ENCODE results near the gene PRPF19. TPM values are rescaled to one million over a fixed set of nuclear protein-coding genes. Genes with fewer than 3 reads are reported as not detected.

The PRPF19 gene
- total and polyA plus RNA-seq, 10 of the 15 experiments (the other 5 are each of a cell fraction or from before 2014, with no cell fraction given): 8.7 to 170 (median 61.3) TPM

- no peak for TF ChIP-seq CTCF (IDR thresholded peaks at IDR 0.05 in 2 of 3, conservative IDR thresholded peaks at IDR 0.05 in 1 of 3; ENCODE audit: control insufficient read depth in 2 of 3, extremely low read depth in 1 of 3, insufficient read depth in 1 of 3, low read depth in 3 of 3, low read length in 3 of 3)
Observed at GRCh38 chr11:60942219-60942618, 35.8 kb upstream of the PRPF19 start (continued).

GRCh38 chr11:60941371-60942119, 35.2 kb upstream of the PRPF19 start:
- Histone ChIP-seq H3K9ac (ENCODE audit: control insufficient read depth, insufficient read depth, low read length) (no peak overlapping the region), H4K20me1 (ENCODE audit: control insufficient read depth, insufficient read depth) (no peaks in the 10 kb centered on the region; the same call in 1 of the 2 replicates), H3K4me1 (ENCODE audit: control insufficient read depth, insufficient read depth, low read length) (peaks cover 20% of the 10 kb centered on the region), H3K9me3 (replicated peaks; ENCODE audit: control insufficient read depth, insufficient read depth, low read length) (no peaks in the 10 kb centered on the region), H3K36me3 (ENCODE audit: control insufficient read depth in 2 of 2, insufficient read depth in 2 of 2, low read length in 1 of 2) (peaks cover 29 to 35% of the 10 kb centered on the region in 2 experiments), H3K27ac (ENCODE audit: control insufficient read depth, insufficient read depth) (no peak overlapping the region), H3K4me3 (no peak overlapping the region), H3K4me2 (ENCODE audit: control insufficient read depth, insufficient read depth) (no peak overlapping the region), H3K79me2 (ENCODE audit: control insufficient read depth, insufficient read depth, low read length) (peaks cover 21% of the 10 kb centered on the region), H3K27me3 (replicated peaks in 1 of 2; ENCODE audit: control insufficient read depth in 2 of 2, insufficient read depth in 2 of 2, low read length in 1 of 2) (no peaks in the 10 kb centered on the region), H2AFZ (ENCODE audit: control insufficient read depth, low read depth, low read length) (no peak overlapping the region)
- 30% methylated on average over 6 of the region's 6 CpGs for WGBS (ENCODE audit: insufficient coverage, insufficient replicate concordance, low lambda C conversion rate, missing lambda C conversion rate)
- FAIRE-seq: no peak
- TF ChIP-seq SPI1 (IDR thresholded peaks at IDR 0.05; ENCODE audit: borderline replicate concordance, insufficient read depth, low read depth, low read length) (peak; percentile 24; the same call in 1 of the 2 replicates), RFX5 (IDR thresholded peaks at IDR 0.05; ENCODE audit: low read depth, low read length) (no peak)
- CTCF ChIA-PET: interaction anchor here (0.8 to 2.3 kb wide), 4 partner anchors 26 to 110 kb away, joined by 3 to 12 read pairs (median 8); partner anchors contain the start of gene TMEM109
- SMC1A ChIA-PET (ENCODE audit: uncharacterized antibody, unreplicated experiment): interaction anchor here (1.2 kb wide), 1 partner anchor 25 kb away, joined by 4 read pairs; no protein-coding TSS in a partner anchor
- POLR2A ChIA-PET: interaction anchor here (0.6 to 2.0 kb wide), 6 partner anchors 9 to 100 kb away, joined by 3 to 7 read pairs (median 4); no protein-coding TSS in a partner anchor
- BruUV-seq (replicated peaks): no TSS peak
- in situ Hi-C loops (cut with MboI): no loop called here
- DNase-seq (ENCODE audit: low read depth, low spot score): no peak
- intact Hi-C loops (cut with micrococcal nuclease; ENCODE audit: unreplicated experiment): no loop called here
- no peak for ATAC-seq
- RAD21 ChIA-PET (ENCODE audit: unreplicated experiment): no interaction called here

Measured in GM12878 (cell line).